ENCODE results near the gene GNAI1.

The GNAI1 gene

DNA sequence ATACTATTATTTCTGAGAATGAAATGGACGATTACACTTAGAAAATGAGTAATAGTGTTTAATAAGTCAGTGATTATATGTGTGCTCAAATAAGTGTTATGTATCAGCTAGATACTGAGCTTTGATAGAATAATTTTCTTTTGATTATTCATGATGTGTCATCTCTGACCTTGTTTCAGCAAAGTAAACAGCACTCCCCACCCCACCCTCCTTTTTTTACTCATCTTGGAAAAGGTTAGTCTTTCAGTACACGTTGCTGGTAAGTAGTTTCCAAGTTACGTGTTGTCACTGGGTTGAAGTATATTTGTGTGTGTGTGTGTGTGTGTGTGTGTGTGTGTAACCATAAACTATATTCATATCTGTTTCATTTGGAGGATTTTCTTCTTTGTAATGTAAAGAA, 84.1 kb downstream of the GNAI1 start:
- TF ChIP-seq, protein P1, sequence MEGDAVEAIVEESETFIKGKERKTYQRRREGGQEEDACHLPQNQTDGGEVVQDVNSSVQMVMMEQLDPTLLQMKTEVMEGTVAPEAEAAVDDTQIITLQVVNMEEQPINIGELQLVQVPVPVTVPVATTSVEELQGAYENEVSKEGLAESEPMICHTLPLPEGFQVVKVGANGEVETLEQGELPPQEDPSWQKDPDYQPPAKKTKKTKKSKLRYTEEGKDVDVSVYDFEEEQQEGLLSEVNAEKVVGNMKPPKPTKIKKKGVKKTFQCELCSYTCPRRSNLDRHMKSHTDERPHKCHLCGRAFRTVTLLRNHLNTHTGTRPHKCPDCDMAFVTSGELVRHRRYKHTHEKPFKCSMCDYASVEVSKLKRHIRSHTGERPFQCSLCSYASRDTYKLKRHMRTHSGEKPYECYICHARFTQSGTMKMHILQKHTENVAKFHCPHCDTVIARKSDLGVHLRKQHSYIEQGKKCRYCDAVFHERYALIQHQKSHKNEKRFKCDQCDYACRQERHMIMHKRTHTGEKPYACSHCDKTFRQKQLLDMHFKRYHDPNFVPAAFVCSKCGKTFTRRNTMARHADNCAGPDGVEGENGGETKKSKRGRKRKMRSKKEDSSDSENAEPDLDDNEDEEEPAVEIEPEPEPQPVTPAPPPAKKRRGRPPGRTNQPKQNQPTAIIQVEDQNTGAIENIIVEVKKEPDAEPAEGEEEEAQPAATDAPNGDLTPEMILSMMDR (IDR thresholded peaks at IDR 0.05): no peak

DNA sequence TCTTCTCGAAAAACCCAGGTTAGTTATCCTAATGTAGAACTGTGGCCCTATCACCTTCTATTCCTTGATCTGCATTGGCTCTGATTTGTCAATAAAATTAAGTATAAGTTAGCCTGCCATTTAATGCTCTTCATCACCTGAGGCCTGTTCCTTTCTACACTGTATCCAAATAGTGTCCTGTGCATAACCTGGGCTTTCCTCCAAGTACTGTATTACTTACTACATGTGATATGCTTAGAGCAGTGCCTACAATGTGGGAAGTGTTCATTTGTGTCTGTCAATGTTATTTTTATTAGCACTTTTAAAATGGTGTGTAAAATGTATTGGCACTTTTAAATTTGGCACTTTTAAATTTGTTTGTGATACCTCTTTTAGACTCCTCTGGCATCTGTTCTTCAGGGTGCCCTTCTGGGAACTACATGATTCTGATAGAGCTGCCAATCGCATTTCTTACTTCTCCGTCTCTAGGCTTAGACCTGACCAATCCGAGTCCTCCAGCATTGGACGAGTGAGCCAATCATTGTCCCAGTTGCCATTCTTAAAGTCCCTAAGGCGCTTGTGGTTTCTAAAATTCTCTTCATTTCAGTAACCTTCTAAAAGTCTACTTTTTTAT, 85.5 kb downstream of the GNAI1 start:
- TF ChIP-seq, protein P1 (IDR thresholded peaks at IDR 0.05): no peak

DNA sequence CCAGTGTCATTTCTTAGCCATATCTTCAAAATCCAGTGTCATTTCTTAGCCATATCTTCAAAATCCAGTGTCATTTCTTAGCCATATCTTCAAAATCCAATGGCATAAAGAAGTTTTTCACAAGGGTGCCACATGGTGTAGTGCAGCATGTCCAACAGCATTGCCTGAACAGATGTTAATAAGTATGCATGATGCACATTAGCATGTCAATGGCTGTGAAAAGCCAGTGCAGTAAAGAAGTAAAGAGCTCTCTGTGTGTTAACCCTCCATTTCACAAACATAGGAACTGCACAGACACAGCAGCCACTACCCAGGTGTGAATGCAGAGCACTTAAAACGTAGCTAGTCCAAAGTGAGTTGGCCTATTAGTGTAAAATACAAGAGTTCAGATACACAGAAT, 89.8 kb downstream of the GNAI1 start:
- TF ChIP-seq, protein P1 (IDR thresholded peaks at IDR 0.05): no peak

DNA sequence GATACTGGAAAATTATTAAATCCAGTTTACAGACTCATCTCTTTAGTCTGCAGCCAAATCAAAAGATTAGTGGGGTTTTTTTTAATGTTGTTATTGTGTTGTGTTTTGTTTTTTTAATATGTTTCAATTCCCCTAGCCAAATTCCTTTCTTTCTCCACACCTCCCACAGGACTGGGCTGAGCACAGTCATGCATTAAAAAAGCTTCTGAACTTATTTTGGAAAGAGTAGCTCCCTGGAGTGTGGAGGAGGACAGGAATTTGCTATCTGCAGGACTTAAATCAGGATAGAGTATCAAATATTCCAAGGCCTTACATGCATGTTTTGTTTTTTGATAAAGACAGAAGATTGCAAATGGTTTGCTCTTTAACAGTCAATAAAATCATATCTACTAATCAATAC, 90.7 kb downstream of the GNAI1 start:
- TF ChIP-seq, protein P1 (IDR thresholded peaks at IDR 0.05): no peak

DNA sequence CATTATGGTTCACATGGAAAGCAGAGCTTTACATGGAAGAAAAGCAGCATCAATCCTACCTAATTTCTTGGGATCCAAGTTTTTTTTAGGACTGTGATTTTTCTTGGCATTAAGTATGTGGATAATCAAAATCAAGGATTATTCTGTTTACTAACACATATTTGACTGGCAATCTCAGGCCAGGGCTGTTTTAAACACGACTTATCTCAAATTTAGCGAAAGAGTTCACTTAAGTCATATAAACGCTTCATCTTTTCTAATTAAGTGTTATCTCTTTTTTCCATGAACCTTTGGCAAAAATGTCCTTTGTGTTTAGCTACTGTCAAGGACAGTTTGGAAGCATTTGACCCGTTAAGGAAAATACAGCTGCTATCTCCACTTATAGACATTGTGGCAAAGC, 92.0 kb downstream of the GNAI1 start:
- TF ChIP-seq, protein P1 (IDR thresholded peaks at IDR 0.05): no peak

DNA sequence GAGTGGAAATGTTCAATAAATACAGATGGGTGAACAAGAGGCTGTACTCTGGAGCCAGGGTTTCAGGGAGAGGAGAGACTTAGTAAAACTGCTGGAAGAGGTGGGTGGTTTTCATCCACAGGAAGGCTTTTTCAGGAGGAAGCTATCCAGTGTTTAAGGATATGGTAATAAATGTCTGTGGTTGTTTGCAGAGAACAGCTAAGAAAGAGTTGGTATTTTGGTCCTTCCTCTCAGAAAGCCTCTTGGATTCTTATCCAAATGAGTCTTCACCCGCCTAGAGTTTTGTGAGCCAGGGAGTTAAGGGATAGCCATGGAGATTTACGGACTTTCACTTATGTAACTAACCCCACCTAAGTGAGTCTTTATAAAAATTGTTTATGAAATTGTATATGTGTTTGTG, 95.7 kb downstream of the GNAI1 start:
- TF ChIP-seq, protein P1 (IDR thresholded peaks at IDR 0.05): no peak

DNA sequence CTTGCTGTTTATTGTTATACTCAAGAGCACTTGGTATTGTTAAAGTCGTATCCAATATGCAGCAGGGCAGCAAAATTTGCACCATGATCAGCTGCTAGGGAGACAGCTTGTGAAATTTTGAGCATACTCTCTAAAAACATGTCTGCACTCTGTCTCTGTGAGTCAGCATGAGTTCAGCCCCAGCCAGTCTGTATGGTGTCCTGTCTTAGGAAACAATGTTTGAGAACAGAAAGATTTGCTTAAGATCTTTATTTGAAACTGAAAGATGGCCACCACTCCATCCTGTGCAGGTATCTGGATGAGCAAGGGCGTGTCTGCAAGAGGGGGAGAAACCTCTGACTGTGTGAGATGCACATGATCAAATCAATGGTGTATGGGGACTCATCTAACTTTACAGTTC, 97.1 kb downstream of the GNAI1 start:
- TF ChIP-seq, protein P1 (IDR thresholded peaks at IDR 0.05): no peak

Data from LNCAP (cell line).